NCI-H187 (cell line): ENCODE results near the gene CPEB3.

Source experiments
- DNase-seq, 2 experiments: peaks; one replicate each; lab custom pipeline; 2025; lab: John Stamatoyannopoulos, UW

The CPEB3 gene

DNA sequence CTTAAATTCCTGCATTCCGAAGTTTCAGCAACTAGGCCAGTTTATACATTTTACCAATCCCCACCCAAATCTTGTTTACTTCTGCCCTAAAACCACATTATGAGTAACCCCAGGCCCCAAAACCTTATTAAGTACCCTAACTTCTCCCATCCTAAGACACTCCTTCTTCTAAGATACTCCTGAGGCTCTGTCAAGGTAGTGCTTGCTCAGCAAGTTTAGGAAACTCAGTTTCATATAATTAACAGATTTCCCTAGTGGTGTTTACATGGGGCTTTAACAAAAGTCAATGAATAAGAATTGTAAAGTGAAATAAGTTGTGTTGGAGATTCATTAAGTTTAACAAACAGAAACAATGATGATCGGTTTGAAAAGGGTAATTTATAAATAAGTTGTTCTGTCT, 77.8 kb downstream of the CPEB3 start:
- no peak for DNase-seq

DNA sequence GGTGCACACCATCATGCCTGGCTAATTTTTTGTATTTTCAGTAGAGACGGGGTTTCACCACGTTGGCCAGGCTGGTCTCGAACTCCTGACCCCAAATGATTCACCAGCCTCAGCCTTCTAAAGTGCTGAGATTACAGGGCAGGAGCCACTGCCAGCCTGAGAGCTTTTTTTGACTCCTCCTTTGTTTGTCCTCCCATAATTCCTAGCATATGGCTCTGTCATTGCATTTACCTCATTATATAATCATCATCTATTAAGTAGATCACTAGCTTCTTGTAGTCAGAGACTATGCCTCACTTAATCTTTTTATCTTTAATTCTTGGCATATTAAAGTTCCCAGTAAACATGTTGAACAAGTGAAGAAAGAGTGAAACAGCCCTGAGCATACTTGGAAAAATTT, 82.1 kb downstream of the CPEB3 start:
- no peak for DNase-seq

DNA sequence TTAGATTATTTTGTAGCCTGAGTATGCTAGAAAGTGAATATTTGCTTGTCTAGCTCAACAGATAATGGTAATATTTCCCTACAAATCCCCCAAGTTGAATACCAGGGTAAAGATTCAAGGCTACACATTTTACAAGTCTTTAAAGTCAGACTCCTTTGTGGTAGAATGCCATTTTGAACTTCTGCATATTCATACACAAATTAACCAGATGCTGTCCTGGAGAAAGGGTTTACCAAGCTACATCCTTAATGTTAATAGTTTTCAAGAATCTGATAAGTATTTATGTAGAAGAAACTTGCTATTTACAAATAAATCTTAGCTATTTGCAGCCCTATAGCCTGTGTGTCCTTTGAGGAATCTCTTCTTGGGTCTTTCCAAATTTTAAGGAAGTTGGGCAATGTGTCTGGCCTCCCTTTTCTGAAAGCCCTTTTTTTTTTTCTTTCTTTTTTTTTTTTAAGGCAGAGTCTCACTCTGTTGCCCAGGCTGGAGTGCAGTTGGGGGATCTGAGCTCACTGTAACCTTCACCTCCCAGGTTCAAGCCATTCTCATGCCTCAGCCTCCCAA, 82.6 kb downstream of the CPEB3 start:
- DNase-seq, result no peak

DNA sequence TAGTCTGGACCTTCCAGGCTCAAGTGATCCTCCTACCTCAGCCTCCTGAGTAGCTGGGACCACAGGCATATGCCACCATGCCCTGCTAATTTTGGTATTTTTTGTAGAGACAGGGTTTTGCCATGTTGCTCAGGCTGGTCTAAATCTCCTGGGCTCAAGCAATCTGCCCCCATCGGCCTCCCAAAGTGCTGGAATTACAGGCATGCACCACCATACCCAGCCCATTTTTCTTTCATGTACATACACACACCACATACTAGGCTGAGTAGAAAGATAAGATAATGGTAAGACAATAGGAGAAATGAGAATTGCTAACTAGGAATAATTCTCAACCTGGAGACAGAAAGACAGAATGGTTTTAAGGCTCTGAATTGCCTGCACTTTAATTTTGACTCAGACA, 83.8 kb downstream of the CPEB3 start:
- DNase-seq, result no peak

DNA sequence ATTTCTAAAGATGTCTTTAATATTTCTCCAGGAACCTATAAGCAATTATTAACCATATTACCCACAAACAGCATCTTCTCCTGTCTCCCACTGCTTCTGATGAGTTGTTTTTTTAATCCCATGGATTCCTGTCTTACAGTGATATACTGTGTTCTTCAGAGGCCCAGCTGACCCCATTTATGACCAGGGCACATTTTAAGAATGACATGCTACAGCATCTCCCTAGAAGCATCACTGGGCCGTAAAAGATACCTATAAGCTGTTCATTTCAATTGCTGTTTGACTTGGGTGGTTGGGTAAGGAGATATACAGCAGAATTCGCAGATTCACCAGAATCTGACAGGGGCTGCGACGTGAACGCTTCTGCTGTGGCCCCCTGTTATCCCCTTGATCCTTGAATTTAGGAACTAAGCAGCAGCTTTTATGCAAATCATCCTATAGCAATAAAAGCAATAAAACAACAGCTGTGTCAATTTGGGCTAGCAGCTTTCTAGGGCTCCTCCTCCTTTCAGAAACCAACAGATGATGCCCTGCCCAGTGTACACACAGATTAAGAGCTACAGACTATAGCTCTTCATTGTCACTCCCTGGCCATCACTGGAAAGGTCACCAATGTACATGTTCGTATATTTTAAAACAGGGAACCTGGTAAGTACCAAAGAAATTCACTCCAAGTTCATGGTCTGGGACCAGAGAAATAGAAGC, 86.8 kb downstream of the CPEB3 start:
- DNase-seq, result no peak

DNA sequence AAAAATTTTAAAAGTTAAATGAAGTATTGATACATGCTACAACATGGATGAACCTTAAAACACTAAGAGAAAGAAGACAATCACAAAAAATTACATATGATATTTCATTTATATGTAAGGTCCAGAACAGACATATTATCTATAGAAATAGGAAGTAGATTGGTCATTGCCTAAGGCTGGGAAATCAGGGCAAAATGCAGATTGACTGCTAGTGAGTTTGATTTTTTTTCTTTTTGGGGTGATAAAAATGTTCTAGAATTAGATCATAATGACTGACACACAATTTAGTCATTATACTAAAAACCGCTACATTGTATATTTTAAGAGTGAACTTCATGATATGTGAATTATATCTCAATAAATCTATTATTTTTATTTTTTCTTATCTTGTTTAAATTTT, 88.3 kb downstream of the CPEB3 start:
- no peak for DNase-seq

DNA sequence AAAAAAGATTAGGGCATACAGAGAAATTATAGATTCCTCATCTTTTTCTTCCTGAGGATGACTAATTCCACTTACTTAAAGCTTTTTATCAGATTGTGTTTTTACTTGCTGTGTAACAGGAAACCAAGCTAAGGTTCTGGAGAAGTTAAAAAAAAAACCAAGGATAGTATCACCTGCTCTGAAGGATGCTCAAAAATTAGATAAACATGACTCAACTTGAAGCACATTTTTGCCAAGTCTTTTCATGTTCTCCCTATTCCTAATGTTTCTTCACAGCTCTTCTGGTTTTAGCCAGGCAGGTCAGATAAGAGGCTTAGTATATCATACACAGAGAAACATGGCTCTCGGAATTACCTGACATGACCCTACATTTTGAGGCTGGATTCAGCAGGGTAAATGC, 90.3 kb downstream of the CPEB3 start:
- DNase-seq, result no peak

DNA sequence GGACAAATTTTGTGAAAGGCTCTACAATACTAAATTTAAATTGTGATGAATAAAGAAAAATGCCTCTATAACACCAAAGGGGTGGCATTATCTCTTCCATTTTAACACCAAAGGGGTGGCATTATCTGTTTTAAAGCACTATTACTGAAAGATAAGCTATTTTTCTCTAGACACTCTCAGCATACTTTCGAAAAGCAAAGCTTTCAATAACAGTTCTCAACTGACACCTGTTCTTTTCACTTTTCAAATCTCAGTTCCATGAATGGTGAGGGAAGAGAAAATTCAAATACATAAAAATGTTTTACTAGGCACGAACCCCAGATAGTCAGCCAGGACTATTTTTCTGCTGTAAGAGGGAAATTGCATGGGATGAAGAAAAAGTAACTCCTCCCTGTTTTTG, 103.8 kb downstream of the CPEB3 start:
- DNase-seq, result no peak

DNA sequence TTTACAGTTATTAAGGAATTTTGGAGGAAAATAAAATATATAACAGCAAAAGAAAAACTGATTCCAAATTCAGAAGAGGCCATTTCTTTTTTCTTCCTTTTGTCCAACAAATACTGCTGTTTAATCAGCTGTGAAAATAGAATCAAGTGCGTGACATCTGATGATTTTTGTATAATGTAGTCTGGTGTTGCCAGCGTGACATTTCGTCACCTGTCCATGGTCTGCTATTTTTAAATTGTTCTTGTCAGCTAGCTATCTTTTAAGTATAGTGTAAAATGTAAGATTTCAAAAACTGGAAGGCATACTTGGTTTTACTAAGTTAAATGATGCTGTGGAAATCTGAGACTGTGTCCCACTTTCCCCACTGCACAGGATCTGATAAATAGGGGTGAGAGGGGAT, 105.9 kb downstream of the CPEB3 start:
- no peak for DNase-seq

DNA sequence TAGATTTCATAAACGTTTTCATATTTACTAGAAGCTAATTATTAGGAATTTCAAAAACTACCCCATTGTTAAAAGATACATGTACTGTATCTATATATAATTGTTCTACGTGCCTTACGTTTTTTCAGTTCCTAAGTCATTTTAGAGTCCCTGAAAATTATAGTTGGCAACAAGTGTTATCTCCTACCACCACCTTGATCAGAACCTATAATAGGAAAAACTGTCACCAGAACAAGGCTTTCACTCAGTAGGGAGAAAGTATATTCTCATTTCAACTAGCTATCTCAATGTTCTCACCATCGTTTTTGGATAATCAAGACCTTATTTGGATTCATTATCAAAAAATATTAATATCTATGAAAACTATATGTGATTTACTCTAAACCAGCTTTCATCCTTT, 107.7 kb downstream of the CPEB3 start:
- no peak for DNase-seq

DNA sequence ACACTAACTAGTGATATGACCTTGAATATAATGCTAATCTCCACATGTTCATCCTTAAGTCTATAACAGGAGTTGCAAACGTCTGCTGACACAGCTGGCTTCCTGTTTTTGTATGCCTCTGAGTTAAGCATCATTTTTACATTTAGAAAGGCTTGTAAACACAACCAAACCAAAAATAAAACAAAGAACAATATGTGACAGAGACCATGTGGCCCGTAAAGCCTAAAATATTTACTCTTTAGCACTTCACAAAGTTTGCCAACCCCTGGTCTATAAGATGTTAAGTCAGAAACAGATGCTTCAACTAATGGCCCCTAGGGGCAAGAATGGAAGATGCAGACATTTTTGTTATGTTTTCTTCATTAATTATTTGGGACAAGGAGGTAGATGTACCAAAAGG, 109.3 kb downstream of the CPEB3 start:
- DNase-seq, result no peak

DNA sequence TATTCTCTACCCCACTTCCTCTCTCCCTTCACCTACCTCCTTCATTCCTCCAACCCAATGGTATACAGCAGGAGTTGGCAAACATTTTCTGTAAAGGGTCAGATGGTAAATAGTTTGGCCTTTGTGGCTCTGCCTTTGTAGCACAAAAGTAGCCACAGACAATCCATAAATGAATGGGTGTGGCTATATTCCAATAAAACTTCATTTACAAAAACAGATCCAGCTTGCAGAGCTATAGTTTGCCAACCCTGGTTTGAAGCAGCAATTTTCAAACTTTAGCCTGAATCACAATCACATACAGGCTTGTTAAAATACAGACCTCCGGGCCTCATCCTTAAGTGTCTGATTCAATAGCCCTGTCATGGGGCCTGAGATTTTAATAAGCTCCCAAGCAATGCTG, 110.5 kb downstream of the CPEB3 start:
- DNase-seq, result no peak

DNA sequence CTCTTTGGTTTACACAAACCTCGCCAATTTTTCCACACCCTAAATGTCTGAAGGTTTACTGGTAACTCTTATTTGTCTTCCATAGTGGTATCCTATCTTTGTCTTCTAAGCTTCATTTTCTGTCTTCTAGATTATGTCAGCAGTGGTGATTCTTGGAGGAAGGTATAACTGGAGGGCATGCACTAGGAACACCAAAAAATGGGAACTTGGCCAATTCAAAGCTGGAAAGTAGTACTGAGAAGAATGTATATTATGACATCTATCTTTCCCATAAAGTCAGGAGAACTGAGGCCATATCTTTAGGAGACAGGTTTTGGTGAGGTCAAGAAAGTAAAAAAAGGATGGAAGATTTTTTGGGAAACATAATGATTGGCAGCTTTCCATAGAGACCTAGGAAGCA, 113.3 kb downstream of the CPEB3 start:
- DNase-seq, result no peak

DNA sequence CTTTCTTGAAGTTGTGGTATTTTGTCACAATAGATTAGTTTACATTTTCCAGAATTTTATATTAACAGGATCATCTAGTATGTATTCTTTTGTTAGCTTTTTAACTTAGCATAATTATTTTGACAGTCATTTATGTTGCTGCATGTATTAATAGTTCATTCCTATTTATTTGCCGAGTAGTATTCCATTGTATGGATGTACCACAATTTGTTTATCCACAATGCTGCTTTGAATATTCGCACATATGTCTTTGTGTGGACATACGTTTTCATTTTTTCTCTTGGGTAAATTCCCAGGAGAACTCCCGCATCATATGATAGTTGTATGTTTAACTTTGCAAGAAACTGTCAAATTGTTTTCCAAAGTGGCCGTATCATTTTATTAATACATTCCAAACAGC, 115.7 kb downstream of the CPEB3 start:
- DNase-seq, result no peak

DNA sequence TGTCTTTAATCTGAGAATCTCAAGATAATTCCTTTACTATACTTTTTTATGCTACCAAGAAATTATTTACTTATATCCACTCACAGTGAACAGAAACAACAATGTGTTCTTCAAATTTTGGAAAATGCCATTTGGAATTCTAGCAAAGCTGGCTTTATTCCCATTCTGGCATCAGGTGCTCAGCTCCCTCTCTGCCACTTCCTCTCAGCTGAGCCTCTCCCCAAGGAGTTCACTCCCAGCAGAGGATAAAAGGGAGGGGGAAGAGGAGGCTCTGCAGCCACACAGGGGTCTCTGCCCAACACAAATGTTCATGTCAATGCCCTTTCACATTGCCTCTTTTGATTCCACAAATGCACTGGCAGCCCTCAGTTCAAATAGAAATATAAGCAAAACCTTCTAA, 116.9 kb downstream of the CPEB3 start:
- DNase-seq, result no peak

DNA sequence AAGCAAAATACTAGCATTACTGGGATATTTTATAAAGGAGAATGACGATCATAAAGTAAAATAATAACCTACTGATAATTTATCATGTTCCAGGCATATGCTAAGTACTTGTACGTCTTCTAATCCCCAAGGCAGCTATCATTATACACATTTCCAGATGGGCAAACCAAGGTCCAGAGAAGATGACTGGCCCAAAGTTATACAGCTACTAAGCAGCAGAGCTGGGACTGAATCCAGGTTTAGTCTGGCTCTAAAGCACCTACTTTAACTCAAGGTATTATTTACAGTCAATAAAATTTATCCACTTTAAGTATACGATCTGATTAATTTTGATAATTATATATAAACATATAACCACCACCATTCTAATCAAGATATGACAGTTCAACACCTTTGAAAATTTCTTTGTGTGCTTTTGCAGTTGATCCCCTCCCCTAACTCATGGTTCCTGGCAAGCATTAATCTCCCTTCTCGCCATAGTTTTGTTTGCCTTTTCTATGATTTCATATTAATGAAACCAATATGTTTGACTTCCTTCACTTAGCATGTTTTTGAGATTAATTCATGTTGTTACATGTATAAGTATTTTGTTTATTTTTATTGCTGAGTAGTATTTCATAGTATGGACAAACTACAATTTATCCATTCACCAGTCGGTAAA, 126.7 kb downstream of the CPEB3 start:
- no peak for DNase-seq

DNA sequence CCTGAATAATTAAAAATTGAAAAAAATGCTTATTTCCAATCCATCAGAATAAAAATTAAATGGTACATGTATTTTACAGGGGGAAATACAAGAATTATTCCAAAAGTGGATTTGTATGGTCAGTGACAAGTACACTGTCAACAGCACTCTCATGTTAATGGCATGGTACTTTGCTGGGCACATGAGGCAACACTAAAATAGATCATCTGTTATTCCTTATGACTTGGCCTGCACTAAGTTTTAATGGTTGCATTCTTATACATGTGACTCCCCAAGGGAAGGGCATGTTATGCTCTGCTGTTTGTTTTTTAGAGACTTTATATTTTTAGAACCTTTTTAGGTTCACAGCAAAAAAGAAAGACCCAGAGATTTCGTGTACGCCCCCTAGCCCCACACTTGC, 128.3 kb downstream of the CPEB3 start:
- DNase-seq, result no peak

DNA sequence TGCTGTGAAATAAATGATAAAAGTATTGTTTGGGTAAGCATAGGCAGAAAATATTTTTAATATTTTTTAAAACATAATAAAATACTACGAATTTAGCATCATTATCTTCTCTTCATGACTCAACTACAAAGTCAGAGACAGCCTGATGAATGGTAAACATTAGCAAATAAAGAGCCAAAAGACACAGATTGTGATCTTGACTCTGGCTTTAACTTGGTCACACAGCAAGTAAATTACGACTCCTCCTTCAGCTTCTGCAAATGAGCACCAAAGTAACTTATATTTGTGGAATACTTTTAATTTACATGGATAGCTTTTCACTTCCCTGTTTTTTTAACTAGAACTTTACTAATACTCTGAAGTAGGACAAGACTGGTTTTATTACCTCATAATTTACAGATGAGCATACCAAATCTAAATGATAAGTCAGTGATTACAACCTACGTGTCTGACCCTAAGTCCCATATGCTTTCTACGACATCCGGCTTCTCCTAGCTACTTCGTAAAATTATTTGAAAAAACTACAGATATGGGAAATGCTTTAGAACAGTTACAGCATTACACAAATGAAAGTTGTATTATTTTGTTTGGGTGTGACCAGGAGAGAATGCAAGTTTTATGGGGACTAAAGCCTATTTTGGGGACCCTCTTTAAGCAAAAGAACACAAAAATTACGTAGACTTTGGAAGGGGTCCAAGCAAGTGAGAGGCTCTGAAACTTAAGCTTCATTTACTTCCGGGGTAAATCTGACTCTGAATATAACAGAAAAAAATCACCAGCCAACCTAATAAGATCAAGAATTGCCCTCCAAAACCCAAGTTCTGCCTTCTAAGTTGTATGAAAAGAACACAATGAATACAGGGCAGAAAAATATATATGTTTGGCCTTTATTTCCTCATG, 133.8 kb downstream of the CPEB3 start:
- DNase-seq, result no peak

DNA sequence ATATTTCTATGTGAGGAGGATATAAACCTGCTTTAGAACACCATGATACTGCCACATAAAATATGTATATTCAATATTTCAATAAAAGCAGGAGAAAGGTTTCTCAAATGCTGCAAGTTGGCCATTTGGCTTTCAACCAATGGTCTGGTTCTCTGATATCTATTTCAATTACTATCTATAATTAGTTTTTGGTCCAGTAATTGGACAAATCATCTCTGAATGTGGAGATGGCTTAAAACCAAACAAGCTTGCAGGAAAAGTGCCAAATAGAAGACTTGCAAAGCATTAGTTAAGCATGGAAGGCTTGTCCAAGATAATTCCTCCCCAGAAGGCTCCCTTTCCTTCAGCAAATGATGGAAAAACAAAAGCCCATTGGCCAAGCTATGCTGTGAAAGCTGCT, 140.1 kb downstream of the CPEB3 start:
- DNase-seq, result no peak

DNA sequence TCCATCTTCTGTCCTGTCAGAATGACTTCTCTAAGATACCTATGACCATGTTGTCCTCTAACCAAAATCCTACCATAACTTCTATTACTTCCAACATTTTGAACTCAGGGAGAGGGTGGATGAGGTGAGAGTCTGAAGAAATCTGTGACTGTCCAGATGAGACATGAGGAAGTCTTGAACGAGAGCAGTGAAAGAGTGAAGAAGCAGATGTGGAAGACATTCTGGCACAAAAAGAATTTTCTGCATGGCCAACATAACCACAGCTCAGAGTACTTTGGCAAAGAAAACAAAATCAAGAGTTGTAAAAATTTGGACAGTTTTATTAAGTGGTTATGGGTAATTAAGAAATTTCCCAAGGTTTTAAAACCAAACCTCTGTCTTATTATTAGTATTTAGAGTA, 141.6 kb downstream of the CPEB3 start:
- DNase-seq, result no peak

DNA sequence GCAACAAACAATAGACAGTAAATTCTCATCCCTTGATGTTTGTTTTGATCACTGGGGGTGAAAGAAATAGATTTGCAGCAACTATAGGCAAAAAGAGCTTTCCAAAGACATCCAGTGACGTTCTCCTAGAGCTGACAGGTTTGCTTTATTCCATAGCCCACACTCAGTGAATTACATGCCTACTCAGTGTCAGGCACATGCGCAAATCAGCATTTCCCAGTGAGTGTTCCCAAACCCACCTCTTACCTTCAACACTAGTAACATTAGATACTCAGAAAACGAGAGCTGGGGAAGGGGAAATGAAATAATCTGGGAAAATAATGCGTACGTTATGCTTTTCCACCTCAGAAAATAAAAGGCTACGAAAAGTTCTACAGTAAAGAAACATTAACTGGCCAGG, 144.1 kb downstream of the CPEB3 start:
- no peak for DNase-seq

DNA sequence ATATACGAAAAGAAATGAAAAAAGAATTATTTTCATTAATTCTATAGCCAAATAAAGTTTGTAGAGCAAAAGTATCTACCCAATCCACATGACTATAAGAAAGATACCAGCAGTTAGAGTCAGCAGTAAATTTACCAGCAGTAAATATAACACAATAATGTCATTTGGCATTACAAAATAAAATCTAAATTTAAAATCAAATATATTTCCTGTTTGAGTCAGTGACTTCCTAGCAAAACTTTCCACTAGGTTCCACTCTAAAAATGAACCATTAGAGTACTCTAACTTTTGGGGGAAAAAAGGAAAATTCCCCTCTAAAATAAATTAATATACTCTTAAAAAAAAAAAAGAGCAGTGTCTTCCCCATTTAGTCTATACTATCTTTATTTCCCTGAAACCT, 144.8 kb downstream of the CPEB3 start:
- no peak for DNase-seq

DNA sequence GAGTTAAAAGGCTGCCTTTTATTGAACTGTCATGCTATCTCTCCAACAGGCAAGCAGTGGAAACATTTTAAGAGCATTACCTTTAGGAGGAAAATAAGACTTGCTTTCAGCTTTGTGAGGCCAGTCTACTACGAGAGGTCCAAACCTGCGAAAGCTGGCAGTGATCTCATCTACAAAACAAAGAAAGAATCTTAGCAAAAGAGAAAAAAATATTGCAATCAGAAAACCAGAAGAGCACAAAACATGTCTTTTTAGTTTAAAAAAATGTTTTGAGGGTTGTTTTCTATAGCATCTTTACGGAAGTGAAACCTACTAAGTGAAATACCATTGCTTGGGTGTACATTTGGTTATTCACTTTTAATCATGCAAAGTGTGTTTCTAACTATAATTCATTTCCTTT, 147.9 kb downstream of the CPEB3 start:
- no peak for DNase-seq
